HepG2 (cell line): Measurements from ENCODE around the gene COL8A2.

Experiments used
- EP300 ChIP-seq, 3 experiments: sonication (generic) in 1 of 3; formaldehyde crosslinking in 1 of 3; IDR thresholded peaks; 2 replicates each; pipeline versions ENCODE4 v1.5.1 to v1.6.1; 2011 to 2020; ENCODE audit warnings: low read depth in 2 of 3, low read length in 2 of 3, borderline replicate concordance in 1 of 3, improper control_type of control experiment in 1 of 3, mild to moderate bottlenecking in 1 of 3, missing genetic modification reagents in 1 of 3, moderate library complexity in 1 of 3
- KAT7 ChIP-seq: IDR thresholded peaks from 2 replicates; pipeline ENCODE4 v1.6.1; 2018; ENCODE audit warnings: borderline replicate concordance, missing compliant biosample characterization
- RAD21 ChIP-seq: fragments of 450-650 bp; formaldehyde crosslinking; IDR thresholded peaks from 2 replicates; pipeline ENCODE4 v1.5.0; 2020; ENCODE audit warnings: mild to moderate bottlenecking
- ZIK1 ChIP-seq: sonication (generic); formaldehyde crosslinking; IDR thresholded peaks from 2 replicates; pipeline ENCODE4 v1.5.0; 2020; ENCODE audit warnings: mild to moderate bottlenecking, low read depth, missing genetic modification reagents, borderline replicate concordance
- ZNF33B ChIP-seq: sonication (generic); formaldehyde crosslinking; IDR thresholded peaks from 2 replicates; pipeline ENCODE4 v1.5.1; 2020; ENCODE audit warnings: mild to moderate bottlenecking, missing genetic modification reagents
- ZNF768 ChIP-seq: sonication (generic); formaldehyde crosslinking; IDR thresholded peaks from 2 replicates; pipeline ENCODE4 v1.4.0; 2020; ENCODE audit warnings: missing genetic modification reagents
- TF ChIP-seq, protein P1 (sequence below): IDR thresholded peaks from 2 replicates; pipeline ENCODE4 v1.6.1; 2012; ENCODE audit warnings: low read length, improper control_type of control experiment
- TF ChIP-seq, protein P2 (sequence below): sonication (generic); formaldehyde crosslinking; IDR thresholded peaks from 2 replicates; pipeline ENCODE4 v1.5.0; 2020; ENCODE audit warnings: mild to moderate bottlenecking, missing genetic modification reagents, moderate library complexity

DNA sequence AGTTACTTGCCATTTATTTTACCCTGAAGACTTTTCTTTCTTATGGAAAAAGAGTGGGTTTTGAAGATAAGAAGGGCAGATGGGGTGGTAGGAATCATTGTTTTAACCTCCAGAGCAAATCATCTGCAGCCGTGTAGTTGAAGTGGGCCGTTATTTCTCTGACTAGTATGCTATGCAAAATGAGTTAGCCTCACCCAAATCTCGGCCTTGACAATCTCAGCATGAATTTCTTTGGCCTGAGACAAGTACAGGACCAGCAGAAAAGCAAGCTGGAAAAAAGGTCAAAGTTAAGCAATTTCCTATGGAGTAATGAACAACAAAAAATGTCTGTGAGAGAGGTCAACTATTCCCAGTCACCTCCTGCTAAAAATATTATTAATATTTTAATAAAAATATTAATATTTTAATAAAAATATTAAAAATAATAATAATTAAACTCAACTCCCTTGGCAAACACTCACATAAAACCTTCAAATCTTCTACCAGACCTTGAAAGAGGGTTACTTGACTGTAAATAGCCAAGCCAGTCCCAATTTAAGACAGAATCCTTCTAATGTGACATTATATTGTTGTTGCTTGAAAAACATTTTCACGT, 47.9 kb downstream of the COL8A2 start:
- TF ChIP-seq RAD21 (CRISPR knock-in tag) (no peak), ZNF33B (CRISPR knock-in tag) (no peak), ZNF768 (no peak), ZIK1 (CRISPR knock-in tag) (no peak), EP300 (IDR thresholded peaks at IDR 0.05; ENCODE audit: low read depth in 2 of 2, low read length in 2 of 2) (no peak), EP300 (CRISPR knock-in tag; IDR thresholded peaks at IDR 0.05; ENCODE audit: borderline replicate concordance) (no peak), KAT7 (CRISPR knock-in tag) (no peak)
- TF ChIP-seq, protein P1, sequence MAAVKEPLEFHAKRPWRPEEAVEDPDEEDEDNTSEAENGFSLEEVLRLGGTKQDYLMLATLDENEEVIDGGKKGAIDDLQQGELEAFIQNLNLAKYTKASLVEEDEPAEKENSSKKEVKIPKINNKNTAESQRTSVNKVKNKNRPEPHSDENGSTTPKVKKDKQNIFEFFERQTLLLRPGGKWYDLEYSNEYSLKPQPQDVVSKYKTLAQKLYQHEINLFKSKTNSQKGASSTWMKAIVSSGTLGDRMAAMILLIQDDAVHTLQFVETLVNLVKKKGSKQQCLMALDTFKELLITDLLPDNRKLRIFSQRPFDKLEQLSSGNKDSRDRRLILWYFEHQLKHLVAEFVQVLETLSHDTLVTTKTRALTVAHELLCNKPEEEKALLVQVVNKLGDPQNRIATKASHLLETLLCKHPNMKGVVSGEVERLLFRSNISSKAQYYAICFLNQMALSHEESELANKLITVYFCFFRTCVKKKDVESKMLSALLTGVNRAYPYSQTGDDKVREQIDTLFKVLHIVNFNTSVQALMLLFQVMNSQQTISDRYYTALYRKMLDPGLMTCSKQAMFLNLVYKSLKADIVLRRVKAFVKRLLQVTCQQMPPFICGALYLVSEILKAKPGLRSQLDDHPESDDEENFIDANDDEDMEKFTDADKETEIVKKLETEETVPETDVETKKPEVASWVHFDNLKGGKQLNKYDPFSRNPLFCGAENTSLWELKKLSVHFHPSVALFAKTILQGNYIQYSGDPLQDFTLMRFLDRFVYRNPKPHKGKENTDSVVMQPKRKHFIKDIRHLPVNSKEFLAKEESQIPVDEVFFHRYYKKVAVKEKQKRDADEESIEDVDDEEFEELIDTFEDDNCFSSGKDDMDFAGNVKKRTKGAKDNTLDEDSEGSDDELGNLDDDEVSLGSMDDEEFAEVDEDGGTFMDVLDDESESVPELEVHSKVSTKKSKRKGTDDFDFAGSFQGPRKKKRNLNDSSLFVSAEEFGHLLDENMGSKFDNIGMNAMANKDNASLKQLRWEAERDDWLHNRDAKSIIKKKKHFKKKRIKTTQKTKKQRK: no peak
- TF ChIP-seq, protein P2, sequence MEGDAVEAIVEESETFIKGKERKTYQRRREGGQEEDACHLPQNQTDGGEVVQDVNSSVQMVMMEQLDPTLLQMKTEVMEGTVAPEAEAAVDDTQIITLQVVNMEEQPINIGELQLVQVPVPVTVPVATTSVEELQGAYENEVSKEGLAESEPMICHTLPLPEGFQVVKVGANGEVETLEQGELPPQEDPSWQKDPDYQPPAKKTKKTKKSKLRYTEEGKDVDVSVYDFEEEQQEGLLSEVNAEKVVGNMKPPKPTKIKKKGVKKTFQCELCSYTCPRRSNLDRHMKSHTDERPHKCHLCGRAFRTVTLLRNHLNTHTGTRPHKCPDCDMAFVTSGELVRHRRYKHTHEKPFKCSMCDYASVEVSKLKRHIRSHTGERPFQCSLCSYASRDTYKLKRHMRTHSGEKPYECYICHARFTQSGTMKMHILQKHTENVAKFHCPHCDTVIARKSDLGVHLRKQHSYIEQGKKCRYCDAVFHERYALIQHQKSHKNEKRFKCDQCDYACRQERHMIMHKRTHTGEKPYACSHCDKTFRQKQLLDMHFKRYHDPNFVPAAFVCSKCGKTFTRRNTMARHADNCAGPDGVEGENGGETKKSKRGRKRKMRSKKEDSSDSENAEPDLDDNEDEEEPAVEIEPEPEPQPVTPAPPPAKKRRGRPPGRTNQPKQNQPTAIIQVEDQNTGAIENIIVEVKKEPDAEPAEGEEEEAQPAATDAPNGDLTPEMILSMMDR: no peak
